SH-SY5Y (cell line): ENCODE results near the gene SPTBN4.

Source experiments
- GATA2 ChIP-seq: IDR thresholded peaks from 2 replicates; pipeline ENCODE4 v1.6.1; 2011; ENCODE audit warnings: mild to moderate bottlenecking, low read depth, low read length
- GATA3 ChIP-seq: IDR thresholded peaks from 2 replicates; pipeline ENCODE4 v1.6.1; 2011; ENCODE audit warnings: low read depth, mild to moderate bottlenecking, low read length, moderate library complexity

GRCh38 chr19:40621283-40621682, 154.5 kb downstream of the SPTBN4 start:
- no peak for TF ChIP-seq GATA2
- TF ChIP-seq GATA3 = no peak
